A549 (cell line): Measurements from ENCODE around the gene PDE10A. TPM values are rescaled to one million over a fixed set of nuclear protein-coding genes. Genes with fewer than 3 reads are reported as not detected.

Experiments used
- ATAC-seq, 2 experiments: fragments of 200-7000 bp in 1 of 2; fragments of >200 bp in 1 of 2; cut with Nextera tagmentation in 1 of 2; cut with Tn5 transposase in 1 of 2; 3 replicates each; pipeline versions ENCODE4 v1.8.0 to v1.9.1; 2018 to 2020; ENCODE audit warnings: mild to moderate bottlenecking in 1 of 2, moderate library complexity in 1 of 2
- CTCF ChIA-PET: fragments of 300-600 bp; sonication (Branson Sonifier 250); formaldehyde crosslinking; extraction: SDS; loops from one replicate; lab custom pipeline; 2021; ENCODE audit warnings: antibody characterized with exemption, inconsistent platforms; lab: Yijun Ruan, JAX
- POLR2A ChIA-PET: fragments of 350-600 bp; formaldehyde crosslinking; extraction: SDS; loops from one replicate; lab custom pipeline; 2021; ENCODE audit warnings: antibody characterized with exemption, inconsistent platforms; lab: Yijun Ruan, JAX
- DNase-seq, 2 experiments: peaks; one replicate each; pipeline versions ENCODE4 v3.0.0 to v3.0.0-alpha.2; 2011 to 2016; ENCODE audit warnings: low read depth in 1 of 2, low spot score in 1 of 2
- FAIRE-seq: peaks from 2 replicates; lab custom pipeline; 2011; peaks lifted over from hg19 to GRCh38; lab: Jason Lieb, UNC
- H3K27ac ChIP-seq, 2 experiments: fragments of >200 bp; sonication (Bioruptor Twin); formaldehyde crosslinking; 3 replicates each; pipeline ENCODE4 v1.5.1; 2016 to 2017
- H3K4me1 ChIP-seq: fragments of >200 bp; sonication (Bioruptor Twin); formaldehyde crosslinking; 3 replicates; pipeline ENCODE4 v1.6.1; 2016
- H3K4me2 ChIP-seq: fragments of >200 bp; sonication (Bioruptor Twin); formaldehyde crosslinking; 3 replicates; pipeline ENCODE4 v1.6.1; 2016
- H3K4me3 ChIP-seq: fragments of >200 bp; sonication (Bioruptor Twin); formaldehyde crosslinking; 3 replicates; pipeline ENCODE4 v1.5.1; 2016
- H3K9me3 ChIP-seq: fragments of >200 bp; sonication (Bioruptor Twin); formaldehyde crosslinking; 3 replicates; pipeline ENCODE4 v1.6.1; 2016
- BHLHE40 ChIP-seq: IDR thresholded peaks from 2 replicates; pipeline ENCODE4 v1.6.1; 2012; ENCODE audit warnings: low read depth, low read length, inconsistent platforms
- CEBPB ChIP-seq, 2 experiments: fragments of >200 bp in 1 of 2; sonication (Bioruptor Twin) in 1 of 2; formaldehyde crosslinking in 1 of 2; IDR thresholded peaks; 2 replicates each; pipeline ENCODE4 v1.6.1; 2012 to 2016
- CHD2 ChIP-seq: fragments of 150-350 bp; IDR thresholded peaks from 2 replicates; pipeline ENCODE4 v1.6.1; 2014; ENCODE audit warnings: low read length; ENCODE audit not compliant: partially characterized antibody
- E2F6 ChIP-seq: IDR thresholded peaks from 2 replicates; pipeline ENCODE4 v1.6.1; 2012; ENCODE audit warnings: low read depth, borderline replicate concordance
- EHMT2 ChIP-seq: fragments of 200-600 bp; sonication (generic); IDR thresholded peaks from 2 replicates; pipeline ENCODE4 v1.6.1; 2016; ENCODE audit warnings: antibody characterized with exemption, low read depth, mild to moderate bottlenecking, moderate library complexity
- FOSB ChIP-seq: fragments of 250-450 bp; sonication (Bioruptor Pico); IDR thresholded peaks from 2 replicates; pipeline ENCODE4 v1.5.0; 2020; ENCODE audit warnings: mild to moderate bottlenecking, moderate library complexity
- GATA3 ChIP-seq: IDR thresholded peaks from 2 replicates; pipeline ENCODE4 v1.6.1; 2012; ENCODE audit warnings: borderline replicate concordance
- HEYL ChIP-seq: fragments of 250-450 bp; sonication (Bioruptor Pico); IDR thresholded peaks from 2 replicates; pipeline ENCODE4 v1.8.0; 2021; ENCODE audit warnings: mild to moderate bottlenecking, moderate library complexity
- HOXA7 ChIP-seq: fragments of 250-450 bp; sonication (Bioruptor Pico); IDR thresholded peaks from 2 replicates; pipeline ENCODE4 v1.5.0; 2020; ENCODE audit warnings: mild to moderate bottlenecking, moderate library complexity
- HOXB5 ChIP-seq: fragments of 250-450 bp; sonication (Bioruptor Pico); IDR thresholded peaks from 2 replicates; pipeline ENCODE4 v1.5.0; 2020; ENCODE audit warnings: mild to moderate bottlenecking, moderate library complexity
- JUNB ChIP-seq: fragments of >200 bp; sonication (Bioruptor Twin); formaldehyde crosslinking; IDR thresholded peaks from 2 replicates; pipeline ENCODE4 v1.6.1; 2016
- KDM1A ChIP-seq: fragments of 200-600 bp; sonication (generic); IDR thresholded peaks from 2 replicates; pipeline ENCODE4 v1.6.1; 2016; ENCODE audit warnings: low read depth, mild to moderate bottlenecking
- MAZ ChIP-seq: fragments of 150-350 bp; IDR thresholded peaks from 2 replicates; pipeline ENCODE4 v1.6.1; 2014; ENCODE audit warnings: antibody characterized with exemption, low read depth, low read length, borderline replicate concordance
- NFE2L2 ChIP-seq: fragments of 150-350 bp; conservative IDR thresholded peaks from 2 replicates; pipeline ENCODE4 v1.6.1; 2014; ENCODE audit warnings: low read length
- NPAS2 ChIP-seq: fragments of 250-450 bp; sonication (Bioruptor Pico); IDR thresholded peaks from 2 replicates; pipeline ENCODE4 v1.8.0; 2022; ENCODE audit warnings: mild to moderate bottlenecking, moderate library complexity, borderline replicate concordance
- POLR2AphosphoS2 ChIP-seq: conservative IDR thresholded peaks from 2 replicates; pipeline ENCODE4 v1.6.1; 2012; ENCODE audit warnings: low read length, improper control_type of control experiment, inconsistent platforms
- RAD21 ChIP-seq, 2 experiments: fragments of >200 bp in 1 of 2; sonication (Bioruptor Twin) in 1 of 2; formaldehyde crosslinking in 1 of 2; IDR thresholded peaks in 1 of 2; conservative IDR thresholded peaks in 1 of 2; 2 replicates in 1 of 2; 3 replicates in 1 of 2; pipeline ENCODE4 v1.6.1; 2012 to 2018; ENCODE audit warnings: inconsistent platforms in 1 of 2
- RCOR1 ChIP-seq: fragments of 150-350 bp; IDR thresholded peaks from 2 replicates; pipeline ENCODE4 v1.6.1; 2014; ENCODE audit warnings: antibody characterized with exemption, low read length, low read depth
- RNF2 ChIP-seq: fragments of 200-600 bp; sonication (generic); IDR thresholded peaks from 2 replicates; pipeline ENCODE4 v1.6.1; 2016; ENCODE audit warnings: low read depth, mild to moderate bottlenecking, antibody characterized with exemption, moderate library complexity, borderline replicate concordance
- SREBF2 ChIP-seq: fragments of 450-650 bp; IDR thresholded peaks from 2 replicates; pipeline ENCODE4 v1.6.1; 2014; ENCODE audit warnings: mild to moderate bottlenecking, moderate library complexity
- TP53 ChIP-seq: fragments of 250-450 bp; sonication (Bioruptor Pico); IDR thresholded peaks from 2 replicates; pipeline ENCODE4 v1.5.0; 2021; ENCODE audit warnings: mild to moderate bottlenecking, moderate library complexity
- ZC3H11A ChIP-seq: fragments of 450-650 bp; IDR thresholded peaks from 2 replicates; pipeline ENCODE4 v1.6.1; 2014; ENCODE audit warnings: antibody characterized with exemption, mild to moderate bottlenecking
- ZNF302 ChIP-seq: fragments of 250-450 bp; sonication (Bioruptor Pico); IDR thresholded peaks from 2 replicates; pipeline ENCODE4 v1.9.0; 2021; ENCODE audit warnings: inconsistent platforms, mild to moderate bottlenecking, moderate library complexity
- WGBS: methylation state at CpG from one replicate; pipeline ENCODE4 v1.1.6; 2017; ENCODE audit errors: missing lambda C conversion rate; 5-methylcytosine and 5-hydroxymethylcytosine counted together
- polyA plus RNA-seq, 4 experiments: library from polyadenylated mRNA; depleted of rRNA in 3 of 4; stranded (reverse); fragments of >200 nt; fragmentation: RNase III in 1 of 4; extraction: RNeasy Plus Mini Kit Qiagen cat#74134 plus additional on column Dnase treatment in 1 of 4; gene quantifications; 2 replicates in 3 of 4; 3 replicates in 1 of 4; pipeline ENCODE4 v1.2.3, GENCODE V29; 2011 to 2017
- TF ChIP-seq, protein P1 (sequence below): fragments of >200 bp; sonication (Bioruptor Twin); formaldehyde crosslinking; IDR thresholded peaks from 3 replicates; pipeline ENCODE4 v1.6.1; 2016
- TF ChIP-seq, protein P2 (sequence below): fragments of >200 bp; sonication (Bioruptor Twin); formaldehyde crosslinking; IDR thresholded peaks from 2 replicates; pipeline ENCODE4 v1.6.1; 2016

Gene PDE10A
- polyA plus RNA-seq, 2 of the 4 experiments (the other 2 are of a cell fraction), result 44.9 to 92.5 TPM

DNA sequence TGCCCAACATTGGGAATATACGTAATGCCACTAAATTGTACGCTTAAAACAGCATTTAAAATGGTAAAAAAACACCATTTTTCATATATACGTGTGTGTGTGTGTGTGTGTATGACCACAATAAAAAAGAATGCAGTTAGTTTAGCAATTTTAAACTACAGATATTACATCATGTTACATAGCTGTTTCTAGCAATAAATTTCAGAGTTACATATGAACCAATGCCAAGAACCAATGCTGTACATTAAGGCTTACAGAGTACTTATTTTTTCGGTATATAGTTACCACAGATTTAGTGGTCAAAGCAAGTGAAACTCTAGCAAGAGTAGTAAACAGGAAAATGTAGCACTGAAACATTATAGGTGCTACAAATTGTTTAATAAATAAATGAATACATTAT lies 119.3 kb downstream of the PDE10A start:
- no peak for ATAC-seq
- TF ChIP-seq FOSB (CRISPR knock-in tag), result no peak
- no peak for TF ChIP-seq HOXA7 (CRISPR knock-in tag)
- no peak for TF ChIP-seq HEYL (CRISPR knock-in tag)
- TF ChIP-seq NPAS2, result no peak
- TF ChIP-seq, protein P1, sequence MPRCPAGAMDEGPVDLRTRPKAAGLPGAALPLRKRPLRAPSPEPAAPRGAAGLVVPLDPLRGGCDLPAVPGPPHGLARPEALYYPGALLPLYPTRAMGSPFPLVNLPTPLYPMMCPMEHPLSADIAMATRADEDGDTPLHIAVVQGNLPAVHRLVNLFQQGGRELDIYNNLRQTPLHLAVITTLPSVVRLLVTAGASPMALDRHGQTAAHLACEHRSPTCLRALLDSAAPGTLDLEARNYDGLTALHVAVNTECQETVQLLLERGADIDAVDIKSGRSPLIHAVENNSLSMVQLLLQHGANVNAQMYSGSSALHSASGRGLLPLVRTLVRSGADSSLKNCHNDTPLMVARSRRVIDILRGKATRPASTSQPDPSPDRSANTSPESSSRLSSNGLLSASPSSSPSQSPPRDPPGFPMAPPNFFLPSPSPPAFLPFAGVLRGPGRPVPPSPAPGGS, result no peak
- no peak overlapping the region for H3K4me2 ChIP-seq
- no peak for FAIRE-seq
- DNase-seq, result no peak
- no peak overlapping the region for H3K27ac ChIP-seq
- H3K4me3 ChIP-seq, result no peak overlapping the region
- WGBS, result 91% methylated on average over 4 of the region's 4 CpGs
- H3K9me3 ChIP-seq, result no peaks in the 10 kb centered on the region
- ChIA-PET POLR2A (no interaction called here), CTCF (no interaction called here)
- peaks cover 27% of the 10 kb centered on the region for H3K4me1 ChIP-seq

DNA sequence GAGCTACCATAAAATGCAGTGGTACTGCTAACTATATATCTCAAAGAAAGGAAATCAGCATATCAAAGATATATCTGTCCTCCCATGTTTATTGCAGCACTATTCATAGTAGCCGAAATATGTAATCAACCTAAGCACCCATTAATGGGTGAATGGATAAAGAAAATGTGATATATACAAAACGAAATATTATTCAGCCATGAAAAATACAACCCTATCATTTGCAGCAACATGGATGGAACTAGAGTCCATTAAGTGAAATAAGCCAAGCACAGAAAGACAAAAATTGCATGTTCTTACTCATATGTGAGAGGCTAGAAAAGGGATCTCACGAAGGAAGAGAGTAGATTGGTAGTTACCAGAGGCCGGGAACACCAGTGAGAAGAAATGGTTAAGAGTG lies 126.1 kb downstream of the PDE10A start:
- CTCF ChIA-PET, result no interaction called here

GRCh38 chr6:165519316-165519715 lies 143.7 kb downstream of the PDE10A start:
- FAIRE-seq (no peak), DNase-seq (no peak), ATAC-seq (no peak)
- Histone ChIP-seq H3K4me3 (no peak overlapping the region), H3K27ac (no peak overlapping the region), H3K4me1 (peaks cover 25% of the 10 kb centered on the region), H3K9me3 (no peaks in the 10 kb centered on the region), H3K4me2 (no peak overlapping the region)
- WGBS, result 77% methylated on average over 3 of the region's 3 CpGs
- TF ChIP-seq POLR2AphosphoS2, result no peak
- no peak for TF ChIP-seq CEBPB (IDR thresholded peaks at IDR 0.05)
- no peak for TF ChIP-seq HEYL (CRISPR knock-in tag)
- no peak for TF ChIP-seq HOXB5 (CRISPR knock-in tag)
- no peak for TF ChIP-seq SREBF2
- TF ChIP-seq NFE2L2, result no peak
- TF ChIP-seq RCOR1, result no peak
- ChIA-PET POLR2A (no interaction called here), CTCF (no interaction called here)

More for the DNA sequence above, 126.1 kb downstream of the PDE10A start:
- WGBS, result 93% methylated on average over 4 of the region's 4 CpGs
- POLR2A ChIA-PET, result no interaction called here
- no peak for DNase-seq
- no peak for FAIRE-seq
- H3K4me1 ChIP-seq, result no peaks in the 10 kb centered on the region
- TF ChIP-seq RAD21 (conservative IDR thresholded peaks at IDR 0.05 in 1 of 2, IDR thresholded peaks at IDR 0.05 in 1 of 2), result no peak
- TF ChIP-seq CEBPB (IDR thresholded peaks at IDR 0.05), result no peak
- no peak for TF ChIP-seq BHLHE40
- TF ChIP-seq CHD2, result no peak
- no peak for TF ChIP-seq RNF2
- TF ChIP-seq KDM1A, result no peak
- no peak for TF ChIP-seq NFE2L2
- no peak for TF ChIP-seq ZNF302 (CRISPR knock-in tag)
- no peak for TF ChIP-seq MAZ
- no peak for TF ChIP-seq TP53 (CRISPR knock-in tag)
- no peak for TF ChIP-seq EHMT2
- no peak for TF ChIP-seq E2F6
- no peak for TF ChIP-seq JUNB
- no peak for TF ChIP-seq ZC3H11A
- TF ChIP-seq GATA3, result no peak
- TF ChIP-seq, protein P2, sequence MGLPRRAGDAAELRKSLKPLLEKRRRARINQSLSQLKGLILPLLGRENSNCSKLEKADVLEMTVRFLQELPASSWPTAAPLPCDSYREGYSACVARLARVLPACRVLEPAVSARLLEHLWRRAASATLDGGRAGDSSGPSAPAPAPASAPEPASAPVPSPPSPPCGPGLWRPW, result no peak
- TF ChIP-seq, all 56 proteins: peak for 0
- H3K4me3 ChIP-seq, result no peak overlapping the region
- H3K4me2 ChIP-seq, result no peak overlapping the region
- ATAC-seq, result no peak
- H3K9me3 ChIP-seq, result no peaks in the 10 kb centered on the region
- H3K27ac ChIP-seq, result no peak overlapping the region
